A549 (cell line): ENCODE data around the gene CD2.

Experiments
- BCL3 ChIP-seq: fragments of >200 bp; sonication (Bioruptor Twin); formaldehyde crosslinking; IDR thresholded peaks from 3 replicates; pipeline ENCODE4 v1.6.1; 2016
- CTCF ChIP-seq: fragments of >200 bp; sonication (Bioruptor Twin); formaldehyde crosslinking; IDR thresholded peaks from 3 replicates; pipeline ENCODE4 v1.5.1; 2016
- EP300 ChIP-seq, 2 experiments: fragments of >200 bp; sonication (Bioruptor Twin); formaldehyde crosslinking; IDR thresholded peaks; 2 replicates in 1 of 2; 3 replicates in 1 of 2; pipeline ENCODE4 v1.6.1; 2016 to 2017
- JUN ChIP-seq, 2 experiments: fragments of >200 bp; sonication (Bioruptor Twin); formaldehyde crosslinking; IDR thresholded peaks; 2 replicates in 1 of 2; 3 replicates in 1 of 2; pipeline ENCODE4 v1.6.1; 2016 to 2017
- JUNB ChIP-seq: fragments of >200 bp; sonication (Bioruptor Twin); formaldehyde crosslinking; IDR thresholded peaks from 2 replicates; pipeline ENCODE4 v1.6.1; 2016
- KDM5A ChIP-seq: fragments of 200-600 bp; sonication (generic); IDR thresholded peaks from 2 replicates; pipeline ENCODE4 v1.6.1; 2016; ENCODE audit warnings: antibody characterized with exemption, mild to moderate bottlenecking
- PBX3 ChIP-seq: IDR thresholded peaks from 2 replicates; pipeline ENCODE4 v1.6.1; 2012
- POLR2A ChIP-seq: IDR thresholded peaks from 2 replicates; pipeline ENCODE4 v1.6.1; 2012; ENCODE audit warnings: mild to moderate bottlenecking, low read length
- RAD21 ChIP-seq, 2 experiments: fragments of >200 bp in 1 of 2; sonication (Bioruptor Twin) in 1 of 2; formaldehyde crosslinking in 1 of 2; IDR thresholded peaks in 1 of 2; conservative IDR thresholded peaks in 1 of 2; 2 replicates in 1 of 2; 3 replicates in 1 of 2; pipeline ENCODE4 v1.6.1; 2012 to 2018; ENCODE audit warnings: inconsistent platforms in 1 of 2

- TF ChIP-seq RAD21 (conservative IDR thresholded peaks at IDR 0.05 in 1 of 2, IDR thresholded peaks at IDR 0.05 in 1 of 2): no peak
- TF ChIP-seq POLR2A: no peak
- no peak for TF ChIP-seq CTCF
- TF ChIP-seq PBX3: no peak
- no peak for TF ChIP-seq JUNB
- TF ChIP-seq KDM5A: no peak
- TF ChIP-seq EP300 (IDR thresholded peaks at IDR 0.05): no peak
- TF ChIP-seq BCL3: no peak
- no peak for TF ChIP-seq JUN (IDR thresholded peaks at IDR 0.05)
These were observed 15.4 kb upstream of the CD2 start for GRCh38 chr1:116738673-116739370.
